Measurements from ENCODE around the gene LGMN.

LGMN gene

GRCh38 chr14:92733007-92733406 lies 15.4 kb downstream of the LGMN start:
- DNase-seq (ENCODE audit: low read depth) = no peak
- H3K4me3 ChIP-seq (ENCODE audit: control insufficient read depth, low read depth, low read length) = no peak overlapping the region
- no peak for TF ChIP-seq CTCF (conservative IDR thresholded peaks at IDR 0.05; ENCODE audit: control insufficient read depth, insufficient read depth, low read depth, low read length)

GRCh38 chr14:92731622-92732115 lies 16.8 kb downstream of the LGMN start:
- no peak overlapping the region for H3K4me3 ChIP-seq (ENCODE audit: control insufficient read depth, low read depth, low read length)
- TF ChIP-seq CTCF (conservative IDR thresholded peaks at IDR 0.05; ENCODE audit: control insufficient read depth, insufficient read depth, low read depth, low read length) = no peak

GRCh38 chr14:92729634-92730358 lies 18.6 kb downstream of the LGMN start:
- TF ChIP-seq CTCF (conservative IDR thresholded peaks at IDR 0.05; ENCODE audit: control insufficient read depth, insufficient read depth, low read depth, low read length) = no peak
- no peak overlapping the region for H3K4me3 ChIP-seq (ENCODE audit: control insufficient read depth, low read depth, low read length)
- peak; percentile 94 for DNase-seq (ENCODE audit: low read depth)

More at GRCh38 chr14:92731622-92732115, 16.8 kb downstream of the LGMN start:
- DNase-seq (ENCODE audit: low read depth) = no peak

GRCh38 chr14:92728759-92729364 lies 19.6 kb downstream of the LGMN start:
- TF ChIP-seq CTCF (conservative IDR thresholded peaks at IDR 0.05; ENCODE audit: control insufficient read depth, insufficient read depth, low read depth, low read length) = no peak
- no peak overlapping the region for H3K4me3 ChIP-seq (ENCODE audit: control insufficient read depth, low read depth, low read length)
- DNase-seq (ENCODE audit: low read depth) = peak; percentile 79

- no peak for TF ChIP-seq CTCF (conservative IDR thresholded peaks at IDR 0.05; ENCODE audit: control insufficient read depth, insufficient read depth, low read depth, low read length)
- DNase-seq (ENCODE audit: low read depth) = no peak
- H3K4me3 ChIP-seq (ENCODE audit: control insufficient read depth, low read depth, low read length) = no peak overlapping the region
These were observed 21.5 kb downstream of the LGMN start for GRCh38 chr14:92726933-92727262.

GRCh38 chr14:92726135-92726932 lies 22.1 kb downstream of the LGMN start:
- no peak overlapping the region for H3K4me3 ChIP-seq (ENCODE audit: control insufficient read depth, low read depth, low read length)
- peak; percentile 96 for DNase-seq (ENCODE audit: low read depth)
- no peak for TF ChIP-seq CTCF (conservative IDR thresholded peaks at IDR 0.05; ENCODE audit: control insufficient read depth, insufficient read depth, low read depth, low read length)

Data from fibroblast of mammary gland (primary cell).